MCF 10A (cell line): ENCODE data around the gene MISP. TPM values are rescaled to one million over a fixed set of nuclear protein-coding genes. Genes with fewer than 3 reads are reported as not detected.

Source experiments
- BruUV-seq: library from RNA; stranded (reverse); fragments of 400-500 nt; replicated peaks from 2 replicates; lab custom pipeline; 2021; lab: Mats Ljungman, UMichigan
- CTCF ChIA-PET: fragments of 300-600 bp; sonication (Branson Sonifier 250); formaldehyde crosslinking; extraction: SDS; loops from one replicate; lab custom pipeline; 2021; ENCODE audit warnings: antibody characterized with exemption, inconsistent platforms; lab: Yijun Ruan, JAX
- POLR2A ChIA-PET: fragments of 300-600, 350-650 bp; sonication (Branson Sonifier 250); formaldehyde crosslinking; extraction: SDS; loops from one replicate; lab custom pipeline; 2020; ENCODE audit warnings: antibody characterized with exemption, inconsistent platforms; lab: Yijun Ruan, JAX
- DNase-seq: peaks from one replicate; pipeline ENCODE4 v3.0.0-alpha.2; 2018; ENCODE audit not compliant: unreplicated experiment
- H3K27ac Mint-ChIP-seq: one replicate; pipeline ENCODE4 v1.8.0; 2022; ENCODE audit warnings: mild to moderate bottlenecking, low read depth, mixed read lengths; ENCODE audit not compliant: unreplicated experiment
- H3K27me3 Mint-ChIP-seq: one replicate; pipeline ENCODE4 v1.8.0; 2022; ENCODE audit warnings: mixed read lengths; ENCODE audit not compliant: insufficient read depth, unreplicated experiment
- H3K36me3 Mint-ChIP-seq: one replicate; pipeline ENCODE4 v1.8.0; 2022; ENCODE audit warnings: mild to moderate bottlenecking, moderate library complexity, mixed read lengths; ENCODE audit not compliant: insufficient read depth, unreplicated experiment
- H3K4me1 Mint-ChIP-seq: one replicate; pipeline ENCODE4 v1.8.0; 2022; ENCODE audit warnings: mixed read lengths; ENCODE audit not compliant: insufficient read depth, unreplicated experiment
- H3K4me3 Mint-ChIP-seq: one replicate; pipeline ENCODE4 v1.8.0; 2022; ENCODE audit warnings: mild to moderate bottlenecking, moderate library complexity, mixed read lengths; ENCODE audit not compliant: unreplicated experiment
- H3K9me3 Mint-ChIP-seq: one replicate; pipeline ENCODE4 v1.8.0; 2022; ENCODE audit warnings: mixed read lengths; ENCODE audit not compliant: unreplicated experiment
- intact Hi-C: fragments of 100-400 bp; cut with micrococcal nuclease; formaldehyde crosslinking; loops from 2 replicates; pipeline ENCODE4 v1.14.1; 2022
- total RNA-seq: library from RNA; stranded (reverse); gene quantifications from 2 replicates; pipeline ENCODE4 v1.2.3, GENCODE V29; 2022
- TF ChIP-seq, protein P1 (sequence below): fragments of 200-600 bp; IDR thresholded peaks from one replicate; pipeline ENCODE4 v1.8.0; 2022; ENCODE audit warnings: antibody characterized with exemption, mild to moderate bottlenecking; ENCODE audit not compliant: unreplicated experiment

Gene MISP
- total RNA-seq, 1 experiment from 2014 or later, result 33.7 TPM

DNA sequence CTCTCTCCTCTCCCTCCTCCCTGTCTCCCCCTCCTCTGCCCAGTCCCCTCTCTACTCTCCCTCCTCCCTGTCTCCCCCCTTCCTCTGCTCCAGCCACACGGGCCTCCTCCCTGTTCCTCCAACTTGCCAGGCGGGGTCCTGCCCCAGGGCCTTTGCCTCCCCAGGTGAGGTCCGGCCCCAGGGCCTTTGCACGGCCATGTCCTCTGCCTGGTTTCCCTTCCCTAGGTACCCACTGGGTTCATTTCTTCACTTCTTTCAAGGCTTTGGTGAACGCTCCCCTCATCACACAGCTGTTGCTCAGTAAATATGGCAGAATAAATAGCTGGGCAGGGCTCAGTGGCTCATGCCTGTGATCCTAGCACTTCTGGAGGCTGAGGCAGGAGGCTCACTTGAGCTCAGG lies 21.2 kb downstream of the MISP start:
- intact Hi-C loops, result loop anchor here (5.0 kb wide), 1 partner anchor 210 kb away; the partner anchor contains the start of gene WDR18
- H3K4me3 Mint-ChIP-seq, result no peak overlapping the region
- CTCF ChIA-PET, result interaction anchor here (0.5 to 0.9 kb wide), 4 partner anchors 79 to 210 kb away, joined by 3 read pairs; no protein-coding TSS in a partner anchor
- POLR2A ChIA-PET, result interaction anchor here (0.7 kb wide), 1 partner anchor 395 kb away, joined by 4 read pairs; no protein-coding TSS in a partner anchor
- peaks cover 5% of the 10 kb centered on the region for H3K36me3 Mint-ChIP-seq
- no TSS peak for BruUV-seq
- no peaks in the 10 kb centered on the region for H3K27me3 Mint-ChIP-seq
- no peaks in the 10 kb centered on the region for H3K4me1 Mint-ChIP-seq
- no peak for DNase-seq
- no peak overlapping the region for H3K27ac Mint-ChIP-seq
- TF ChIP-seq, protein P1, sequence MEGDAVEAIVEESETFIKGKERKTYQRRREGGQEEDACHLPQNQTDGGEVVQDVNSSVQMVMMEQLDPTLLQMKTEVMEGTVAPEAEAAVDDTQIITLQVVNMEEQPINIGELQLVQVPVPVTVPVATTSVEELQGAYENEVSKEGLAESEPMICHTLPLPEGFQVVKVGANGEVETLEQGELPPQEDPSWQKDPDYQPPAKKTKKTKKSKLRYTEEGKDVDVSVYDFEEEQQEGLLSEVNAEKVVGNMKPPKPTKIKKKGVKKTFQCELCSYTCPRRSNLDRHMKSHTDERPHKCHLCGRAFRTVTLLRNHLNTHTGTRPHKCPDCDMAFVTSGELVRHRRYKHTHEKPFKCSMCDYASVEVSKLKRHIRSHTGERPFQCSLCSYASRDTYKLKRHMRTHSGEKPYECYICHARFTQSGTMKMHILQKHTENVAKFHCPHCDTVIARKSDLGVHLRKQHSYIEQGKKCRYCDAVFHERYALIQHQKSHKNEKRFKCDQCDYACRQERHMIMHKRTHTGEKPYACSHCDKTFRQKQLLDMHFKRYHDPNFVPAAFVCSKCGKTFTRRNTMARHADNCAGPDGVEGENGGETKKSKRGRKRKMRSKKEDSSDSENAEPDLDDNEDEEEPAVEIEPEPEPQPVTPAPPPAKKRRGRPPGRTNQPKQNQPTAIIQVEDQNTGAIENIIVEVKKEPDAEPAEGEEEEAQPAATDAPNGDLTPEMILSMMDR, result no peak
- no peaks in the 10 kb centered on the region for H3K9me3 Mint-ChIP-seq

- Mint-ChIP-seq H3K27ac (no peak overlapping the region), H3K4me3 (no peak overlapping the region), H3K9me3 (no peaks in the 10 kb centered on the region), H3K36me3 (peaks cover 2% of the 10 kb centered on the region), H3K27me3 (no peaks in the 10 kb centered on the region), H3K4me1 (no peaks in the 10 kb centered on the region)
- ChIA-PET POLR2A (interaction anchor here (0.7 kb wide), 2 partner anchors 26 to 394 kb away, joined by 3 to 4 read pairs; no protein-coding TSS in a partner anchor), CTCF (interaction anchor here (0.5 to 0.9 kb wide), 5 partner anchors 78 to 209 kb away, joined by 3 read pairs; no protein-coding TSS in a partner anchor)
- DNase-seq, result no peak
- TF ChIP-seq, protein P1, result no peak
- intact Hi-C loops, result loop anchor here (5.0 kb wide), 1 partner anchor 209 kb away; the partner anchor contains the start of gene WDR18
- no TSS peak for BruUV-seq
Observed at GRCh38 chr19:772730-773436, 22.0 kb downstream of the MISP start.

- H3K4me1 Mint-ChIP-seq, result peaks cover 8% of the 10 kb centered on the region
- no peak overlapping the region for H3K27ac Mint-ChIP-seq
- TF ChIP-seq, protein P1, result no peak
- DNase-seq, result no peak
- no peak overlapping the region for H3K4me3 Mint-ChIP-seq
- POLR2A ChIA-PET, result interaction anchor here (0.7 kb wide), 1 partner anchor 113 kb away, joined by 3 read pairs; no protein-coding TSS in a partner anchor
- CTCF ChIA-PET, result interaction anchor here (0.7 kb wide), 1 partner anchor 9 kb away, joined by 4 read pairs; no protein-coding TSS in a partner anchor
- BruUV-seq, result no TSS peak
- no peaks in the 10 kb centered on the region for H3K9me3 Mint-ChIP-seq
- peaks cover 6% of the 10 kb centered on the region for H3K36me3 Mint-ChIP-seq
- no peaks in the 10 kb centered on the region for H3K27me3 Mint-ChIP-seq
- intact Hi-C loops, result no loop called here
Observed at GRCh38 chr19:776549-776948, 25.6 kb downstream of the MISP start.
